Effector memory CD8-positive, alpha-beta T cell (primary cell): ENCODE data around the gene NPC2.
"Not testable (repeated sequence)": the region's sequence is repeated elsewhere in the genome, so short reads cannot be mapped to it uniquely, and the experiment has no call there.

Experiments
- ATAC-seq: fragments of 150-1000 bp; cut with Tn5 transposase; replicated peaks from 2 replicates; pipeline ENCODE4 v1.10.0; 2021; ENCODE audit warnings: mild to moderate bottlenecking, moderate library complexity
- DNase-seq, 3 experiments: peaks; one replicate each; pipeline ENCODE4 v3.0.0; 2021
- H3K27ac Mint-ChIP-seq, 2 donors: one replicate each; pipeline ENCODE4 v1.8.0; 2022; ENCODE audit warnings: mild to moderate bottlenecking in 2 of 2, mixed read lengths in 2 of 2, moderate library complexity in 2 of 2
- H3K27me3 Mint-ChIP-seq, 2 donors: one replicate each; pipeline ENCODE4 v1.8.0; 2022; ENCODE audit warnings: mixed read lengths in 2 of 2
- H3K36me3 Mint-ChIP-seq: one replicate; pipeline ENCODE4 v1.8.0; 2022; ENCODE audit warnings: mild to moderate bottlenecking, moderate library complexity, mixed read lengths; ENCODE audit not compliant: insufficient read depth
- H3K4me1 Mint-ChIP-seq, 2 donors: one replicate each; pipeline ENCODE4 v1.8.0; 2022; ENCODE audit warnings: low read depth in 2 of 2, mixed read lengths in 2 of 2
- H3K4me3 Mint-ChIP-seq, 2 donors: one replicate each; pipeline ENCODE4 v1.8.0; 2022; ENCODE audit warnings: mild to moderate bottlenecking in 2 of 2, mixed read lengths in 2 of 2, moderate library complexity in 2 of 2
- H3K9me3 Mint-ChIP-seq, 2 donors: one replicate each; pipeline ENCODE4 v1.8.0; 2022; ENCODE audit warnings: mixed read lengths in 2 of 2
- total RNA-seq, 9 experiments: gene quantifications; one replicate each; lab custom pipeline; 2026; lab: John Stamatoyannopoulos, UW

Gene NPC2
- total RNA-seq: 4.9 to 24.3 (median 6.9) reads per million in 9 experiments

DNA sequence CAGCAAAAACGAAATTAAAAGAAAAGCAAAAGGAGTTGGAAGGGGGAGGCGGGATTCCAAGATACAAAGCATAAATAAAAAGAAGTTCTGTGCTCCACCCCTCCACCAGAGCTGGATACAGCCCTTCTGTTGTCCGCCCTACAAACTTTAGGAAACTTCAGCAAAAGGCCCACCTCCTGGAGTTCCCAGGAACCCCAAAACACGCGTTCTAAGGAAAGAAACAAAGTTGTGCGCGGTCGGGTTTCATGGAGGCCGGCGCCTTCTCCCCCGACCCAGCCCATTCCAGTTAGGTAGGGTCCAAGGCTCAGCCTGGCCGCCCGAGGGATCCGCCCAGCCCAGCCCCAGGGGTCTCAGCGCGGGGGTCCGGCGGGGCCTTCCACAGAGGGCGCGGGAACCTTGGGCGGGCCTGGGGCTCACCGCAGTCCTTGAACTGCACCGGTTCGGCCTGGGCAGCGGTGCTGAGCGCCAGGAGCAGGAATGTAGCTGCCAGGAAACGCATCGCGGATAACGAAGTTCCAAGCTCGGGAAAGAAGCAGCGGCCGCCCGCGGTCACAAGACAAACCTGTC is at the start of gene NPC2:
TSS of gene NPC2 (minus strand) at position 530 of the 567 bp plus-strand sequence. CDS start at position 499, 31 bp downstream.
- ATAC-seq (no peak), DNase-seq (no peak)
- Mint-ChIP-seq H3K36me3 (peaks cover 12% of the 10 kb centered on the region), H3K27me3 (no peaks in the 10 kb centered on the region), H3K27ac (no peak within 1 kb of the TSS), H3K4me1 (peaks cover 16 to 19% of the 10 kb centered on the region in 2 donors), H3K9me3 (no peaks in the 10 kb centered on the region), H3K4me3 (no peak within 1 kb of the TSS)

DNA sequence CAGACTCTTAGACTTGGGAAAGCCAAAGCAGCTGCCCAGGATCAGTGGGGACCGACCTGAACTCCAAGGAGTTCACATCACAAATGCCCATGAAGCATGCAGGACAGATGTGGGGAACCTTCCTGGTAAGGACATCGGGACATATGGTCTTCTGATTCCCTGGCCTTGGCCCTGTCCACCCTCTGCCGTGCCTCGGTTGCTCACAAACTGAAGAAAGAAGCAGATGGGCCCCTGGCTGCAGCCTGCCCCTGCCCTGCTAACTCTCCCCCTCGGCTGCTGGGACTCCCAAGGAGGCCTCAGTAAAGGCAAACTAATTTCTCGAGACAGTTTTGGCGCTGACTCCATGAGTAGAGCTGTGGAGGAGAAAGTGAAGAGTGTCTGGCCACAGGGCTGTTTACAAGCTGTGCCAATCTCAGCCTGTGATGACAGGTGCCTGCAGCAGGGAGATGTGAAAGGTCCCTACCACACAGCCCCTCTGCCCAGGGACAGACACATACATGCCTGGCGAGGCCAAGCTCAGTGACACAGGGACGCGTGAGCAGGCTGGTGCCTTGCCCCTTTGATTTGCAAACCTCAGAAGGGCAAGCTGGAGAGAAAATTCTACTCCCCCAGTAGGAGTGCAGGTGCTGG is 49.1 kb upstream of the NPC2 start:
- H3K9me3 Mint-ChIP-seq: no peaks in the 10 kb centered on the region
- H3K27me3 Mint-ChIP-seq: peaks cover 0 to 18% of the 10 kb centered on the region in 2 donors
- no peak overlapping the region for H3K27ac Mint-ChIP-seq
- ATAC-seq: no peak
- no peaks in the 10 kb centered on the region for H3K36me3 Mint-ChIP-seq
- no peak overlapping the region for H3K4me3 Mint-ChIP-seq
- H3K4me1 Mint-ChIP-seq: no peaks in the 10 kb centered on the region
- DNase-seq: no peak

DNA sequence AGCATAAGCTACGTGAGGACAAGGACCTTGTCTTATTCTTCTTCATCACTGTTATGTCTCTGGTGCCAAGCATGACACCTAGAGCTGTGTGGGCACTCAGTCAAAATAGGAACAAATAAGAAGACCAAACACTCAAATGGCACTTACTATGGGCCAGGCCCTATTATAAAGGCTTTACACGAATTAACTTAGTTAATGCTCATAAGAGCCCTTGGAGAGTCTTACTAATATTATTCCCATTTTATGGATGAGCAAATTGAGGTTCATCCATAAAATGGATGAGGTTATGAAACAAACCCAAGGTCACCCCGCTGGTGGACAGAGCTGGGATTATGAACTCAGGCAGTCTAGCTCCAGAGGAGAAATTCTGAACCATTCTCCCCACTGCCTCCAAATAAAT is 48.1 kb upstream of the NPC2 start:
- no peaks in the 10 kb centered on the region for H3K9me3 Mint-ChIP-seq
- no peaks in the 10 kb centered on the region for H3K36me3 Mint-ChIP-seq
- no peaks in the 10 kb centered on the region for H3K4me1 Mint-ChIP-seq
- ATAC-seq (no peak), DNase-seq (no peak)
- H3K27me3 Mint-ChIP-seq: peaks cover 0 to 18% of the 10 kb centered on the region in 2 donors
- no peak overlapping the region for H3K27ac Mint-ChIP-seq
- H3K4me3 Mint-ChIP-seq: no peak overlapping the region

DNA sequence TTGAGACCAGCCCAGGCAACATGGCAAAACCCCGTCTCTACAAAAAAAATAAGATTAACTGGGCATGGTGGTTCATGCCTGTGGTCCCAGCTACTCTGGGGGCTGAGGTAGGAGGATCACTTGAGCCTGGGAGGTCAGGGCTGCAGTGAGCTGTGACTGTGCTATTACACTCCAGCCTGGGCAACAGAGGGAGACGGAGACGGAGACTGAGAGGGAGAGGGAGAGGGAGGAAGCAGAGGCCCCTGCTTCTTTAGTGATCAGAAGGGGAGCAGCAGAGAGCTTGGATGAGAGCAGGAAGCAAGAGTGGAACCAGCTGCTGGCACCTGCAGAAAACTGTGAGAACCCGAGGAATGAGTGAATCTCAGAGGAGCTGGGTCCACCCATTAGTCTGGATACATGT is 46.4 kb upstream of the NPC2 start:
- Mint-ChIP-seq H3K4me1 (no peaks in the 10 kb centered on the region), H3K27ac (no peak overlapping the region), H3K9me3 (no peaks in the 10 kb centered on the region), H3K27me3 (peaks cover 0 to 10% of the 10 kb centered on the region in 2 donors), H3K36me3 (no peaks in the 10 kb centered on the region), H3K4me3 (no peak overlapping the region)
- DNase-seq (no peak), ATAC-seq (no peak)

DNA sequence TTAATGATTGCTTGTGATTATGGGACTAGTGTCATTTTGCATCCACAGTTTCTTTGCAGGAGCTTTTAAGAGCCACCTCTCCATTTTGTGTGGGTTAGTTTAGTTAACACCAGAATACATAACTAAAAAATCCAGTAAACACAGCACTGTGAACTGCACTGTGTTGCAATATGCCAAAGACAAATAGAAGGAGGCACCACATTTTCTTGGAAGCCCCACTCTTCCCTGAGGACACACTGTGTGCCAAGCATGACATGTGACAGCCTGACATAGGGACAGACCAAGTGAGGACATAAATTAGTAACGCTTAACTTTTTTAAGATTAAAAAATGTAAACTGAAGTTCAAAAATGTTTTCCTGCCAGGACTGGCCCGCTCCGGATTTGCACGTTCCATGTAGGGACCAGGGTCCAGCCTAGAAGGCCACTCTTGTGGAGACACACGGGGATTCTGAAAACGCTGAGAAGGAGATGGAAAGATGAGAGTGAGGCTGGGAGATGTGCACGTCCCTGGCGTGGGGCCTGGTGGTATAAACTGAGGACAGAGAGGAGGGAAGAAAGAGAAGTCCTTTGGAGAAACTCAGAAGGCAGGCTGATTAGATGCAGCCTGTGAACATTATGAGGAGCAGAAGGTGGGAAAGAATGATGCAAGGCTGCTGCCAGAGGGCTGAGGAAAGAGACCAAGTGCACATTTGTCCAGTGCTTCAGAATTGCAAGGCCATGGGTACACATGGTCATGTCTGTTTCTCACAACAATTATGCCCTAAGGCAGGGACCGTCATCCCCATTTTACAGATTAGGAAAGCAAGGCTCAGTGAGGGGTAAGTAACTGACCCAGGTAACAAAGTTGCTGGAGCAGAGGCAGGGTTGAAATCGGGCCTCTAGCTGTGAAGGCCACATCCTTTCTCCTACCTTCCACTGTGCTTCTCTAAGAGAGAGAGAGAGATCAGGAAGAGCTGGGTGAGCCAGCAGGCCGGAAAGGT is 45.6 kb upstream of the NPC2 start:
- peaks cover 0 to 5% of the 10 kb centered on the region in 2 donors for H3K27me3 Mint-ChIP-seq
- no peak overlapping the region for H3K27ac Mint-ChIP-seq
- no peaks in the 10 kb centered on the region for H3K36me3 Mint-ChIP-seq
- no peak for DNase-seq
- H3K4me1 Mint-ChIP-seq: no peaks in the 10 kb centered on the region
- H3K9me3 Mint-ChIP-seq: no peaks in the 10 kb centered on the region
- no peak for ATAC-seq
- no peak overlapping the region for H3K4me3 Mint-ChIP-seq

DNA sequence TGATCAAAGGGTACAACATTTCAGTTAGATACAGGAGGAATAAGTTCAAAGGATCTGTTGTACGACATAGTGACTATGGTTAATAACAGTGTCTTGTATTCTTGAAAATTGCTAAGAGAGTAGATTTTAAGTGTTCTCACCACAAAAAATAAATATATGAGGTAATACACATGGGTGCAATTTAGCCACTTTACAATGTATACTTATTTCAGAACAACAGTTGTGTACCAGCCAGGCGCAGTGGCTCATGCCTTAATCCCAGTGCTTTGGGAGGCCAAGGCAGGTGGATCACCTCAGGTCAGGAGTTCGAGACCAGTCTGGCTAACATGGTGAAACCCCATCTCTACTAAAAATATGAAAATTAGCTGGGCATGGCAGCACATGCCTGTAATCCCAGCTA is 43.2 kb upstream of the NPC2 start:
- H3K9me3 Mint-ChIP-seq, ATAC-seq, H3K4me3 Mint-ChIP-seq, H3K27ac Mint-ChIP-seq, H3K4me1 Mint-ChIP-seq, H3K36me3 Mint-ChIP-seq, DNase-seq: not testable (repeated sequence)
- peaks cover 0 to 11% of the 10 kb centered on the region in 2 donors for H3K27me3 Mint-ChIP-seq

DNA sequence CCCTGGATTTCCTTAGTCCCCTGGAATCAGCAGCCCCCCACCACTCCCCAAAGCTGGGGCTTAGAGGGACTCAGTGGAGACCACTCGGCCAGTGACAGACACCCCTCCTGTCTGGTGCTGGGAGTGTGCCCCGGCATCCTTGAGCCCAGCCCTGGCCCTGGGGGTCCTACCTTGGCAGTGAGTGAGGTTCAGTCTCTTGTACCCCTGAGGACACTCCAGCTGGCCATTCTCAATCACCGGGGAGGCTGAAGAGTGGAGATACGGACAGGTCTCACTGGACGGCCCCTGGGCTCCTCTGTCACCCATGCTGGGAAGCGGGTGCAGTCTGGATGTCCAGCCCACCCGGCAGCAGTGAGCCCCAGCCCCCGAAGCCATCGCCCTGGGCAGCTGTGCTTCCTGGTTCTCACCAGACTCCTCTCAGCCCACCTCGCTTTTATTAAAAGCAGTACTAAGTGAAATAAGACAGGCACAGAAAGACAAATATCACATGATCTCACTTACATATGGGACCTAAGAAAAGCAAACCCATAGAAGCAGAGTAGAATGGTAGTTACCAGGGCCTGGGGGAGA is 42.7 kb upstream of the NPC2 start:
- peaks cover 0 to 3% of the 10 kb centered on the region in 2 donors for H3K4me1 Mint-ChIP-seq
- no peaks in the 10 kb centered on the region for H3K36me3 Mint-ChIP-seq
- no peaks in the 10 kb centered on the region for H3K9me3 Mint-ChIP-seq
- ATAC-seq (no peak), DNase-seq (no peak)
- peaks cover 0 to 11% of the 10 kb centered on the region in 2 donors for H3K27me3 Mint-ChIP-seq
- H3K4me3 Mint-ChIP-seq: no peak overlapping the region
- H3K27ac Mint-ChIP-seq: no peak overlapping the region

DNA sequence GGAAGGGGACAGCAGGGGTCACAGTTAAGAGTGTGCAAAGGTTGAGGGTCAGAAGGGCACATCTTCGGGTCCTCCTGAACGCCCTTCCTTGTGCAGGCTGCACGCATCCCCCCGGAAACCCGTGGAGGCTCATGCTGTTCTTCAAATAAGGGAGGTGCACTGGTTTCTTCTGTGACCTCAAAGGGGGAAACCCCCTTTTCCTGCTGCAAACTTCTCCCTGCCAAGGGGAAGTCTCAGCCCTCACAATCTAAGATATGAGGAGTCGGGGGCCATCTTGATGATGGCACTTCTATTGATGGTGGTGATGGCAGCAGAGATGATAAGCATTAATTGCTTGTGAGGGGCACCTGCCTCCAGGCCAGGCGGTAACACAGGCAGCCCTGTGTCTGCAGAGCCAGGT is 40.5 kb upstream of the NPC2 start:
- Mint-ChIP-seq H3K27me3 (peaks cover 0 to 11% of the 10 kb centered on the region in 2 donors), H3K4me1 (peaks cover 0 to 3% of the 10 kb centered on the region in 2 donors), H3K36me3 (no peaks in the 10 kb centered on the region), H3K4me3 (no peak overlapping the region), H3K9me3 (no peaks in the 10 kb centered on the region), H3K27ac (no peak overlapping the region)
- DNase-seq: no peak
- no peak for ATAC-seq

DNA sequence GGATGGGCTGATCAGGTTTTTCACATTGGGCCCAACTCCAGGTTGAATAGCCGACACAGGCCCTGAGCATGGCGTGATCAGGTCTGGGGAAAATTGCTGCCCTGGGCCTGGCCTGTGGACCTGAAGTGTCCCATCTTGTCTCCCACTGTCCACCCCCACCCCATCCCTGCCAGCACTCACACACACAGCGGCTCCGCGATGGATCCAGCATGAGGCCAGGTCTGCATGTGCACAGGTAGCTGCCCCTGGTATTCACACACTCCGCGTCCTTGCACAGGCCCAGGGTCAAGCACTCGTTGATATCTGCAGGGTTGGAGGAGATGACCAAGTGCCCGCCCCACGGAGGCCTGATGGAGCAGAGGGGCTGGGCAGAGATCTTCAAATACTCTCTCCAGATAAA is 39.1 kb upstream of the NPC2 start:
- Mint-ChIP-seq H3K36me3 (no peaks in the 10 kb centered on the region), H3K4me3 (no peak overlapping the region), H3K9me3 (no peaks in the 10 kb centered on the region), H3K27me3 (peaks cover 0 to 21% of the 10 kb centered on the region in 2 donors), H3K4me1 (peaks cover 0 to 3% of the 10 kb centered on the region in 2 donors), H3K27ac (no peak overlapping the region)
- ATAC-seq: no peak
- no peak for DNase-seq

DNA sequence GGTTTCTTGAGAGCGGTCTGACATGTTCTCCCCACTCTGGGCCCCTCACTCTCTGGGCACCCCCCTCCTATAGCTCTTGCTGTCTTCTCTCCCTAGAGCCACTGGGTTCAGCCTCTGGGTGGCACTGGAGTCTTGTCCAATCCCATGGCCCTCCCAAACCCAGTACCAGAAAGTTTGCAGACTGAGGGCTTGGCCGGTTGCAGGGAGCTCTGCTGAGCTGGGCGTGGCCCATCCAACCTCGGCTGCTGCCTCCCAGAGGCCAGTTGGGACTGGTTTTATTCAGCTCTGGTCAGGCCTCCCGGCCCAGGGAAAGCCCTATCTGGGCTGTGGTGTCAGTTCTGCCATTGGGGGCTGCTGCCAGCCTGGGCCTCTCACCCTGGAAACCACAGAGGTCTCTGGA is 38.4 kb upstream of the NPC2 start:
- peaks cover 0 to 3% of the 10 kb centered on the region in 2 donors for H3K4me1 Mint-ChIP-seq
- H3K9me3 Mint-ChIP-seq: no peaks in the 10 kb centered on the region
- H3K27ac Mint-ChIP-seq: no peak overlapping the region
- no peak for DNase-seq
- H3K27me3 Mint-ChIP-seq: peaks cover 0 to 29% of the 10 kb centered on the region in 2 donors
- no peak for ATAC-seq
- no peaks in the 10 kb centered on the region for H3K36me3 Mint-ChIP-seq
- no peak overlapping the region for H3K4me3 Mint-ChIP-seq

DNA sequence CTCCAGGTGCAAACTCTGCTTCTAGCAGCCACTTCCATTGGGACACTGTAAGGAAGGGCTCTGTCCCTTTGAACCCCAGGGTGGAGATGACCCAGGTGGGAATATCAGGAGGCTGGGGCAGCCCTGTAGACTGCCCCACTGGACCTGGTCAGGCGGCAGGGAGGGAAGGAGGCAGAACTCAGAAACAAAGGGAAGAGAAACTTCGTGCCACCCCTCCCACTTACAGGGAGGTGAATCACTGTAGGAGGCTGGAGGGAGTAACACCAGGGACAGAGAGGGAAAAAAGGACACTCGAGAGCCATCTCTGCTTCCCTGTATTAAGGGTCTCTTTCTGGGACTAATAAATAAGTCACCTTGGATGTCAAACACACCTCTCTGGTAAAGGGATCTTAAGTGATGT is 37.9 kb upstream of the NPC2 start:
- Mint-ChIP-seq H3K36me3 (no peaks in the 10 kb centered on the region), H3K27ac (no peak overlapping the region), H3K27me3 (peaks cover 4 to 33% of the 10 kb centered on the region in 2 donors), H3K4me1 (peaks cover 0 to 4% of the 10 kb centered on the region in 2 donors), H3K9me3 (no peaks in the 10 kb centered on the region), H3K4me3 (no peak overlapping the region)
- DNase-seq (no peak), ATAC-seq (no peak)

DNA sequence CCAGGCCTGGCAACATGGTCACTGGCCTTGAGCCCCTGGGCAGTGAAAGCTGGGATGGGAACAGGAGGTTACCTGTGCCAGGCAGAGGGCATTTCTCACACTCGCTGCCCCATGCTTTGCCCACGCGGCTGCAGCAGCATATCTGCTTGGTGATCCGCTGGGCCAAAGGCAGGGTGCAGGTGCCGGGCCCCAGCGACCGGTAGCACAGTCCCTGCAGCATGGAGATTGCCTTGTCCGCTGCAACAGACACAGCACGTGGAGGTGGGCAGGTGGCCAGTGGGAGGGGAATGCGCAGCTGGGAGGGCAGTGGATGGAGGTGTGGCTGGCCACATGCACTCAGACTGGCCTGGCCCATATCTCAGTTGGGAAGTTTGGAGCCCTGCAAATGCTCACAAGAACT is 35.8 kb upstream of the NPC2 start:
- DNase-seq: no peak
- Mint-ChIP-seq H3K4me1 (peaks cover 0 to 7% of the 10 kb centered on the region in 2 donors), H3K27me3 (peaks cover 5 to 48% of the 10 kb centered on the region in 2 donors), H3K4me3 (no peak overlapping the region), H3K36me3 (no peaks in the 10 kb centered on the region), H3K27ac (no peak overlapping the region), H3K9me3 (no peaks in the 10 kb centered on the region)
- ATAC-seq: no peak

DNA sequence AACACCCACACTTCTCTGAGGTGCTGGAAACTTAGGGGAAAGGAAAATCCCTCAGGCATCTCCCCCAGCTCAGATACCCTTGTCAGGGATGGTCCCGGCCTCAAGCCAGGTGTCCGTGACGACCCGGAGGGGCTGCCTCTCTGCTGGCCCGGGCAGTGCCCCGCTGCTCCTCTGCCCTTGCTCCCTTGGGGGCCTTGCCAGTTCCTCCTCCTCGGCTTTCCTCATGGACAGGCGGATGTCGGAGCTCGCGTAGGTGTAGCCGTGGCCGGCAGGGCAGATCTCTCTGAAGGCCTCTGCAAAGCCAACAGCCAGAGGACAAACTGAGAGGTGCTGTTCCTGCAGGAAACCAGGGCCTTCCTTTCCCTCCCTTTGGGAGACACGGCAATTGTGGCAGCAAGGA is 35.3 kb upstream of the NPC2 start:
- Mint-ChIP-seq H3K27ac (no peak overlapping the region), H3K4me1 (peaks cover 0 to 7% of the 10 kb centered on the region in 2 donors), H3K9me3 (no peaks in the 10 kb centered on the region), H3K27me3 (peaks cover 8 to 48% of the 10 kb centered on the region in 2 donors), H3K4me3 (no peak overlapping the region), H3K36me3 (no peaks in the 10 kb centered on the region)
- ATAC-seq (no peak), DNase-seq (no peak)
